NCI-H2196 treated with DMSO at 0.1 percent for 48 hours (cell line): Measurements from ENCODE around the gene SEMA5A.

Experiments used
- DNase-seq: peaks from one replicate; lab custom pipeline; 2025; ENCODE audit not compliant: unreplicated experiment; lab: John Stamatoyannopoulos, UW

SEMA5A gene

DNA sequence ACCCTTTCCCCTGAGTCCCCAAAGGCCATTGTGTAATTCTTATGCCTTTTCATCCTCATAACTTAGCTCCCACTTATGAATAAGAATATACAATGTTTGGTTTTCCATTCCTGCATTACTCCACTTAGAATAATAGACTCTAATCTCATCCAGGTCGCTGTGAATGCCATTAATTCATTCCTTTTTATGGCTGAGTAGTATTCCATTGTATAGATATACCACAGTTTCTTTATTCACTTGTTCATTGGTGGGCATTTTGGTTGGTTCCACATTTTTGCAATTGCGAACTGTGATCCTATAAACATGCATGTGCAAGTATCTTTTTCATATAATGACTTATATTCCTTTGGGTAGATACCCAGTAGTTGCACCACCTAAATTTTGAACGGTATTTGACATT lies 101.5 kb downstream of the SEMA5A start:
- DNase-seq = no peak

- DNase-seq = no peak
Observed at GRCh38 chr5:9441610-9442009, 104.3 kb downstream of the SEMA5A start.

DNA sequence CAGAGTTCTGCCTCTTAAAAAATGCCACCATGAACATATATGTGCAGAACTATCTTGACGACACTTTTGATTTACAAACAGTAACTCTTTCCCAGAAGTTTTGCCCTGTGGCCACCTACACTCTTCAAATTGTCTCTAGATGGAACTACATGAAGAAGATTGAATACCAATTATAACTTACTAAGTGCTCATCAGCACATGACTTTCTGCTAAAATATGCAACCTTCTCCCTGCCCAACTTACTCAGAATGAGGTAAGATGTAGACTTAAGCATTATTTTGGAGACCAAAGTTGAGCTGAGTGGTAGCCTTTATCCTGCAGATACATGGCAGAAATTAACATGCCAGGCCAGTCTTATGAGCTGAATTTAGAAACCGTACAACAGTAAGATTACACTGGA lies 105.4 kb downstream of the SEMA5A start:
- no peak for DNase-seq

DNA sequence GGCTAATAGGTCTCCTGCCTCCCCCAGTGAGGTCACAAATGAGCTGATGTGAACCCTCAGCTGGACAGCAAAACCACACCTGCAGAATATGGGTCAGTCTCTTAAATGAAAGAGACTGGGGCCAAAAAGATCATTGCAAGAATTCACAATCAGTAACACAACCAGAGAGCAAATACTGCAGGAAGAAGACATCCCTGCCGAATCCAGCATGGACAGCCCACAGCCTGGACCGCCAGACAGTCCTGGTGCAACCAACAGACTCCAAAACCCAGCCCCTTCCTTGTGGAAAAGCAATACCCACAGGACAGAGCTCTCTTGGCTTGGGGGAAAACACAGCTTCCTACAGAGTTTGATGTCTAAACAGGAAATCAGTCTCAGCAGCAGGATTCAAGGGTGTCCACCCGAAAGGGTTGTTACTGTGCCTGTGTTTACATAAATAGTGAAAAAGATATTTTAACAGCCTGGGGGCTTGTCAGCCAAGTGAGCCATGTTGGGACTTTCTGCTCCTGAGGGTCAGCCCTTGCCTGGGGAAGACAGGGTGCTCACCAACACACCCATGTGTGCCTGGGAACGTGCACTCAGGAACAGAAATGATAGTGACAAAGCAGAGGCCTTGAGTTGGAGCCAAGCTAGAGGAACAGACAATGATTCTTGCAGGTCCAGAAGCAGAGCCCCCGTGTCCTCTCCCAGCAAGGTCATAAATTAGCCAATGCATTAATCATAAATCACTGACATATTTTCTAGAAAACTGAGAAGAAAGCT lies 106.2 kb downstream of the SEMA5A start:
- DNase-seq = no peak

DNA sequence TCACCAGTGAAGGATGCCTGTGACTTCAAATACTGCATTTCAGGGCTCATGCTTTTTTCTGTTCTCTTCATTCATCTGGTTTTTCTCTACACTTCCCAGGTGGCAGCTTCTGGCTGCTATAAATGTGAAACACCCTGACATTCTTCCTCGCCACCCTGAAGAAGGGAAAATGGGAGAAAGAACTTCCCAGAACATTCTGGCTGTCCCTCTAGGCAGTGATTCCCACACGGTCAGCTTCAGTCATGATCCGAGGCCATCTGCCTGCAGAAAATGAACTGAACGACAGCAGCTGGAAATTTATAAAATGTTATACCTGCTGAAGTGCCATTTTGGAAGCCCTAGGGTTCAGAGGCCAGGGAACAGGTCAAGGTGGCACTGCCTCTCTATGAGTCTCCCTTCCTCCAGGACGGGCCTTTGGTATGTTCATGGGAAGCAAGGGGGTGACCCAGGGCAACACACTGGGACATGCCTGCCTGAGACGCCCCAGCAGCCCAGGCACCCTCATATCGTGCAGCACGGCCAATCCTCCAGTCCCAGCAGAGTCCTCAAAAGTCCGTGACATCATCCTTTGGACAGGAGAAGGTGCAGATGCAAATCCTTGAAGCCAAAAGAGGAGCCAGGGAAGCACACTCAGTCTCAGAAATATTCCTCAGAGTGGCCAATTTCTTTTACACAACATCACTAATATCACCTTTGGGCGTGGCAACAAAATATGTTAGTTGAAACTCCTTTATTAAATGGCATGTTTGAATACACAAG lies 107.1 kb downstream of the SEMA5A start:
- DNase-seq = no peak

DNA sequence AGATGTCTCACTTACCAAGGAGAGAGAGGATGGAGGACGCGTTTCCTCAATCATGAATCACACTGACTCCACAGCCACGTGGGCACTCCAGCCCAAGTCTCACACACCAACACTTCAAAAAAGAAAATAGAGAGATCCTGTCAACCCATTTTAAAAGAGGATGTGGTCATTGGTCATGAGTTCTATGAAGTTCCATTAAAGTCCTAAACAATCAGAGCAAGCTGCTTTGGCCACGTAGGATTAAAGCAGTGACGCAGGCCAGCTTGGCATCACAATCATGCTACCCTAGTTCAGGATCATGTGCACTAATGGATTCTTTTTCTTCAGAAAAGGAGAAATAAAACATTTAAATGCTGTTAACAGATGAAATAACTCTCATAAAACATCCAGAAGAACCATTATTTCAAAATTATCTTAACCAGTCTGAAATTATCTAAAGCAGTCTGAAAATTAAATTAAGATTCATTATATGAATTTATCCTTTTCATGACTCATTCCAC lies 108.1 kb downstream of the SEMA5A start:
- no peak for DNase-seq

- no peak for DNase-seq
Observed at GRCh38 chr5:9431496-9432258, 114.2 kb downstream of the SEMA5A start.

DNA sequence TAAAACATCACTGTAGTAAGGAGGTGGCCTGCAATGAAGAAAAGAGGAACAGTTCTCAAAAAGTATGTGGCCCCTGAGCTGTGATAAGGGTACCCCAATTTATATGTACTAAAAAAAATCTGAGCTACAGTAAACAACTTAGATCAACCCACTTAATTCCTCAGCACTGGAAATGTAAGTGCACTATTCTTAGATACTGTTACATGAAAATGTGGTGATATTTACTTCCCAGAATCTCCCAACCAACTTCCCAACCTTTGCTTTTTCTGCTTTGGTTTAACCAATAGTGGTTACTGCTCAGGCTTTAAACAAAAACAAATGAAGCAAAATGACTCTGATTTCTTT lies 114.8 kb downstream of the SEMA5A start:
- DNase-seq = no peak

DNA sequence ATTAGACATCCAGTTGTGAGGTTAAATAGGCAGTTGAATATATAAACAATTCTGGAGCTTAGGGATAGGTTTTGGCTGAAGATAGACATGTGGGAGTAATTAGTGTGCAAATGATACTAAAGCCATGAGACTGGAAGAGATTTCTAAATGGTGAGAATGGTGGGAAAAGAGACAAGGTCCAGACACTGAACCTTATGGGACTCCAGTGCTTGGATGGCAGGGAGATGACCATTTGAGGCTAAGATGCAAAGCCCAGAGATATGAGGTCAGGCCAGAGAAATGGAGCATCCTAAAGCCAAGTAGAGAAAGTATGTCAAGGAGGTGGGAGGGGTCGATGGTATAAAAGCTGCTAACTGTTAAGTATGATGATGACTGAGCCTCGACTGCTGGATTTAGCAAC lies 115.6 kb downstream of the SEMA5A start:
- no peak for DNase-seq

DNA sequence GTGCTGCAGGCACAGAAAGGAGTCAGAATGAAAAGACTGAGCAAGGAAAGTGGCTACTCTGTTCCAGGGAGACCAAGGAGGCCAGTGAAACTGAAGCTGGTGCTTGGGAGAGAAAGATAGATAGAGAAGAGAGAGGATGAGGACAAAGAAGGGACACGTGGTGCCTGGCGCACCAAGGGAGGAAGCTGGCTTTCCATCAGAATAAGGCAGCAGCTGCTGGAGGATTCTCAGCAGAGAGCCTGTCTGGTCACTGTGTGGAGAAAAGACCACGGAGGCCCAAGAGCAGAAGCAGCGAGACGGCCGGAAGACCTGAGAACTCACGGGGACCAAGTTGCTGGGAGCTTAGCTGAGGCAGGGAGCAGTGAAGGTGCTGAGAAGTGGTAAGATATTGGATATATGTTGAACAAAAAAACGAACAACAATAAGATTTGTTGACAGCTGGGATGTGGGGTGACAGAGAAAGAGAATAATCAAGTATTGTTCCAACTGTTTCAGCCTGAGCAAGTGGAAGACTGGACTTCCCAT lies 116.1 kb downstream of the SEMA5A start:
- DNase-seq = no peak

GRCh38 chr5:9428272-9428671 lies 117.6 kb downstream of the SEMA5A start:
- DNase-seq = no peak

- DNase-seq = no peak
Observed at GRCh38 chr5:9425710-9426109, 120.2 kb downstream of the SEMA5A start.

DNA sequence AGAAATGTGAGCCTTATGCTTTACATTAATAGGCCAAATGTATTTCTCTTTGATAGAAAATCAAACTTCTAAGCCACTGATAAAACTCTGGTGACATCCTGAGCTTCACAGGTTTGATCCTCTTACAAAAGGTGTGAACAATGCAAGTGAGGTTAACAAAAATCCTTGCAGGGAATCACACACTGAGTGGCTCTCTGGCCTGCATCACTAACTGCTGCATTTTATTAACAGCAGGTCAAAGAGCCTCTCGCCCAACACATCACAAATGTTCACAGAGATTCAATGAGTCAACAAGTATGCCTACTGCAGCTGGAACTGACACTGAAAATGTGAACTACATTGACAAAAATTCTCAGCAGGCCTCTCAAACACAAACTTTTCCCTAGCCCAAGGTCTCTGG lies 122.3 kb downstream of the SEMA5A start:
- DNase-seq = no peak

- no peak for DNase-seq
Observed at GRCh38 chr5:9421884-9422283, 124.0 kb downstream of the SEMA5A start.

GRCh38 chr5:9419794-9420193 lies 126.1 kb downstream of the SEMA5A start:
- no peak for DNase-seq

GRCh38 chr5:9415566-9415965 lies 130.3 kb downstream of the SEMA5A start:
- DNase-seq = no peak

- DNase-seq = no peak
Observed at GRCh38 chr5:9415091-9415490, 130.8 kb downstream of the SEMA5A start.

- no peak for DNase-seq
Observed at GRCh38 chr5:9411142-9411541, 134.7 kb downstream of the SEMA5A start.

DNA sequence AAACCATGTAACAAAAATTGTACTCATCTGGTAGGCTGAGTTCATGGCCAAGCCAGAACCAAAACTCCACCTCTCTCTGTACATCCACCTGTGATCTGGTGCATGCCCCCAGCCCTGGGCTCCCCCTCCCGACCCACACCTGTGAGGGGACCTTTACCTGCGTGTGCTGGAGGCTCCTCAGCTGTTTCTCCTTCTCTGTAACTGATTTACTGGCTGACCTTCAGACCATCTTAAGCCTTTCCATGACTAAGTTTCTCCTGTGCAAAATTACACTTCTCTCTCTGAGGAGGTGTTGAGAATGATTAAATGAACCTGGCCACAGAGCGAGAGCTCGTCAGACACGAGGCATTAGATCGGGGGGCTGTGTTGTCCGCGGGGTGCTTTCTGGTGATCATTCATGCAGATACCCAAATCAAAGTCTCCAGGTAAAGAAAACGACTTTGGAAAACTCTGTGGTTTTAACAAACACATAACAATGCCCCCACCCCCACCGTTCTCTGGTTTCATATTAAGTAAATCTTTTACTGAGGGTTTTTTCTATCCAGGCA lies 136.4 kb downstream of the SEMA5A start:
- DNase-seq = no peak

DNA sequence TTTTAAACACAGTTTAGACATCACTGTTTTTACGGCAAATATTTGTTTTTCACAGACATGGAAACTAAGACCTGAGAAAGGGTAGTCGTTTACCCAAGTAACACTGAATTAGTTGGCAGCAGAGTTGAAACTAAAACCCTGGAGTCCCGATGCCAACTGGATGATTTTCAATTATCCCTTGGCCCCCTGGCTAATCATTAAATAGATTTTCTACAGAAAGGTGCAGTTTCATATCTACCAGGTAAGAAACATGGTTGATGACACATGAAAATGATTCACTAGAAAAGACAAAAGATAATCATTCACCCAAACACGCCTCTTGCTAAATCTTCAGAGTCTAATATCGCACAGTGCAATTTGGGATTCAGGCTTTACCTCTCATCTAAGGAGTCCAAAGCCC lies 136.9 kb downstream of the SEMA5A start:
- DNase-seq = no peak

DNA sequence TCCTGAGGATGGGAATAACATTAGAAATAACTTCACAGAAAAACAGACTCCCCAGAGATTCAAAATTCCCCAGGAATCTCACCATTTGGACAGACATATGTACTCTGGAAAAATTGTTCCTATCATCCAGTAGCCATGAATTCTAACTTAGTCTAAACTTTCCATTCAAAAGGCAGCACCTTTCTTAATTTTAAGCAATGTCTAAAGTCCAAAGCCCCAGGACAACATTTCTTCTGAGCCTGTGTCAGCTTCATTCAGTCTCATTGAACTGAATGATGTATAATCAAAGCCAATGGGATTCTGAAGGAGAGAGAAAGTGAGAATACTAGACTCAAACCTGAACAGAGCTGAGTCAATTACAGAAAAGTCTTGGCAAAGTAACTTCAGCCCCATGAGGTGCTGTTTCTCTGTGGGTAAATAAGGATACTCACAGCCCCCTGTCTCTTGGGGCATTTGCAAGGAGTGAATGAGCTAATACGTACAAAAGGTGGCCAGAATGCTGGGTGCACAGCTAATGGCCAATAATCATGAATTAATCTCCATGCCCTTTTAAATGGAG lies 140.6 kb downstream of the SEMA5A start:
- DNase-seq = no peak
